GM19043 (cell line): Measurements from ENCODE around the gene TMPRSS2.
"Not testable (repeated sequence)": the region's sequence is repeated elsewhere in the genome, so short reads cannot be mapped to it uniquely, and the experiment has no call there.

ENCODE experiments used
- ATAC-seq: cut with Tn5 transposase; IDR thresholded peaks from one replicate; pipeline ENCODE4 v1.9.1; 2021; ENCODE audit warnings: low read depth; ENCODE audit not compliant: unreplicated experiment

The TMPRSS2 gene

DNA sequence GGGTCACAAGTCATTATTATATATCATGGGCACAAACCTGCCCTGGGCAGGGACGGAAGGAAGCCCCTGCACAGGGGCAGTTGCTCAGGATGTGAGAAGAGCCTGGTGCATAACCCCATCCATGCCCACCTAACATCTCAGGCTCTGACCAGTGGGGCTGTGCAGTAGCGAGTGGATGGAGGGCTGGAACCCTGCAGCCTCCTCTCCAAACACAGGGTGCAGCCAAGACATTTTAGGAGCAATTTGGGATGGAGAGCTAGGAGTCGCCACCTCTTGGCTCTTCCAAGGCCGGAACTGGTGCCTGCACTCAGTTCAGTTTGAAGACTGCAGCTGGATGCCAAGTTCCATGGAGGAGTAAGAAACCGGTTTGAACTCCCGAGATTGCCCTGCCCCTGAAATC, 79.1 kb downstream of the TMPRSS2 start:
- ATAC-seq: no peak

DNA sequence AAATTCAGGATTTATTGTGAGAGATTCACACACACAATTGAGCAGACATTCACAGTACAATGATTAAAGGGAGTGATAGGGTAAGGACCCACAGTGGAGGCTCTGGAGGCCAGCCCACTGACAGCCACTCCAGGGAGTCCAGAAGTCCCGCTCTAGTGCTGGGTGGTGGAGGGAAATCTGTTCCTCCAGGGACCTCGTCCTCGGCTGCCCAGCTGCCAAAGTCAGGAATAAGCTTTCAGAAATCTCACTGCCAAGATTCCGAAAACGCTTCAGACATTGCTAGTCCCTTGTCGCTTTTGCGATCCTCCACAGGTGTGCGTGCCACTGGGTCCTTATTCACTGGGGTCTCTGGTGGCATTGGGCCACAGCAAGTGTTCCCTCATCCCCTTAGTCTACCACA, 79.6 kb downstream of the TMPRSS2 start:
- no peak for ATAC-seq

DNA sequence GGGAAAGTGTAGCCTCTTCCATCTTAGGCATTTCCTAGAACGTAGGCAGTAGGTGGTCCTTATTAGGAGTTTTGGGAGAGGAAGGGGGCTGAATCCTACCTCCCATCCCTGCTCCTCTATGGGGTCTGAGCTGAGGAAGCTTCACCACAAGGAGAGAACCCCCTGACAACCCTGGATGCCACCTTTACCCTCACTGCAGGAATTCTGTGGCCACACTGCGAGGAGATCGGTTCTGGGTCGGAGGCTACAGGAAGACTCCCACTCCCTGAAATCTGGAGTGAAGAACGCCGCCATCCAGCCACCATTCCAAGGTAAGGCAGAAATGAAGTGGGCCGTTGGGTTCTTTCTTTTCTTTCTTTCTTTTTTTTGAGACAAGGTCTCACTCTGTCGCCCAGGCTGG, 80.4 kb downstream of the TMPRSS2 start:
- ATAC-seq: no peak

DNA sequence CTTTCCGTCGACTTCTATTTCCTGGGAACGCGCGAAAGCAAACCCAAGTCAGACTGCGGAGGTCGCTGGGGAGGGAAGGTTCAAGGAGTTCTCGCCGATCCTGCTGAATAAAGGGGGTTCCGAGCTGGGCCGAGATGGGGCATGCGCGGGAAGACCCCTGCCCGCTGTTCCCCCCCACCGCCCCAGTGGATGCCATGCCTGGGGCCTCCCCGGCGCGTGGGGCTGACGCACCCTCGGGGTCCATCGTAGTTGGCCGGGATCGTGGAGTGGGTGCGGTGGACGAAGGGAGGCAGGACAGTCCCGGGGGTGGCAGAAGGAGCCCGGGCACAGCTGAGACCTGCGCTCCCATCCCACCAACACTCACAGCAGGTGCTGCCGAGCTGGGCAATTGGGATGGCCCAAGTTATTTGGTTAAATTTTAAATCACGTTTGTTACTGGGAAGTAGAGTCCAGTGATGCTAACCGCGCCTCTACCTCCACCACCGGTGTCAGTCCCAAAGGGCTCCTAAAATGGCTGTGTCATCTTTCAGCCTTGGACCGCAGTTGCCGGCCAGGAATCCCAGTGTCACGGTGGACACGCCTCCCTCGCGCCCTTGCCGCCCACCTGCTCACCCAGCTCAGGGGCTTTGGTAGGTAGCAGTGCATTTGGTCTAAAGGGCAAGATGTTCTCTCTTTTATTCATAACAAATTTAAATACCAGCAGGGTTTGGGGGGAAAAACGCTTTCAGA, 81.1 kb downstream of the TMPRSS2 start:
- ATAC-seq: no peak

DNA sequence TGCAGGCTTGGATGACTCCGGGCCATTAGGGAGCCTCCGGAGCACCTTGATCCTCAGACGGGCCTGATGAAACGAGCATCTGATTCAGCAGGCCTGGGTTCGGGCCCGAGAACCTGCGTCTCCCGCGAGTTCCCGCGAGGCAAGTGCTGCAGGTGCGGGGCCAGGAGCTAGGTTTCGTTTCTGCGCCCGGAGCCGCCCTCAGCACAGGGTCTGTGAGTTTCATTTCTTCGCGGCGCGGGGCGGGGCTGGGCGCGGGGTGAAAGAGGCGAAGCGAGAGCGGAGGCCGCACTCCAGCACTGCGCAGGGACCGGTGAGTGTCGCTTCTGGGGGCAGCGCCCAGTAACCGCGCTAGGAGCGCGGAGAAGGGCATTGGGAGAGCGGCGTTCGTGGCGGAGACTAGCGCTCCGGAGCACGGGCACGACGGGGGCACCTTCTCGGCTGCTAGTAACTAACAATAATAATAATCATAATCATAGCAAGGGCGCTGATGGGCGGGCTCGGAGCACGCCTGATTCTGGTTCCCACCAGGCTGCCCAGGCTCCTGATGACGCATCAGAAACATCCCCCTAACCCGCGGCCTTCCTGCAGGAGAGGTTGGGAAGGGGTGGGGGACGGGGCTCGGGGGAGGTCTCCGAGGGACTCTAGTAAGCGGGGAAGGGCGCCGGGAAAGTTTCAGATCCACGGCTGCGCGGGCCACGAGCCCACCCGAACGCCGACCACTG, 81.8 kb downstream of the TMPRSS2 start, which contains the start of gene MX1:
Gene MX1, plus strand, starts transcription at position 286 of the 722 bp plus-strand sequence. CDS start 5,832 bp downstream, outside the sequence.
- peak; percentile 82 for ATAC-seq

DNA sequence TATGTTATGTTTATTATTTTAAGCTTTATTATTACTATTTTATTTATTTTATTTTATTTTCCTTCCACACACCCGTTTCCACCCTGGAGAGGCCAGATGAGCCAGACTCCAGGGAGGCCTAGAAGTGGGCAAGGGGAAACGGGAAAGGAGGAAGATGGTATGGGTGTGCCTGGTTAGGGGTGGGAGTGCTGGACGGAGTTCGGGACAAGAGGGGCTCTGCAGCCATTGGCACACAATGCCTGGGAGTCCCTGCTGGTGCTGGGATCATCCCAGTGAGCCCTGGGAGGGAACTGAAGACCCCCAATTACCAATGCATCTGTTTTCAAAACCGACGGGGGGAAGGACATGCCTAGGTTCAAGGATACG, 82.4 kb downstream of the TMPRSS2 start:
- no peak for ATAC-seq

DNA sequence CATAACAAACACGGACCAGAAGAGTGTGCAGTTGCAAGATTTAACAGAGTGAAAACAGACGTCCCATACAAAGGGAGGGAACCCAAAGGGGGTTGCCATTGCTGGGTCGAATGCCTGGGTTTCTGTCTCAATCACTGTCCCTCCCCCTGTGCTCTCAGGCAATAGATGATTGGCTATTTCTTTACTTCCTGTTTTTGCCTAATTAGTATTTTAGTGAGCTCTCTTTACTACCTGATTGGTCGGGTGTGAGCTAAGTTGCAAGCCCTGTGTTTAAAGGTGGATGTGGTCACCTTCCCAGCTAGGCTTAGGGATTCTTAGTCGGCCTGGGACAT, 84.7 kb downstream of the TMPRSS2 start:
- ATAC-seq: not testable (repeated sequence)

DNA sequence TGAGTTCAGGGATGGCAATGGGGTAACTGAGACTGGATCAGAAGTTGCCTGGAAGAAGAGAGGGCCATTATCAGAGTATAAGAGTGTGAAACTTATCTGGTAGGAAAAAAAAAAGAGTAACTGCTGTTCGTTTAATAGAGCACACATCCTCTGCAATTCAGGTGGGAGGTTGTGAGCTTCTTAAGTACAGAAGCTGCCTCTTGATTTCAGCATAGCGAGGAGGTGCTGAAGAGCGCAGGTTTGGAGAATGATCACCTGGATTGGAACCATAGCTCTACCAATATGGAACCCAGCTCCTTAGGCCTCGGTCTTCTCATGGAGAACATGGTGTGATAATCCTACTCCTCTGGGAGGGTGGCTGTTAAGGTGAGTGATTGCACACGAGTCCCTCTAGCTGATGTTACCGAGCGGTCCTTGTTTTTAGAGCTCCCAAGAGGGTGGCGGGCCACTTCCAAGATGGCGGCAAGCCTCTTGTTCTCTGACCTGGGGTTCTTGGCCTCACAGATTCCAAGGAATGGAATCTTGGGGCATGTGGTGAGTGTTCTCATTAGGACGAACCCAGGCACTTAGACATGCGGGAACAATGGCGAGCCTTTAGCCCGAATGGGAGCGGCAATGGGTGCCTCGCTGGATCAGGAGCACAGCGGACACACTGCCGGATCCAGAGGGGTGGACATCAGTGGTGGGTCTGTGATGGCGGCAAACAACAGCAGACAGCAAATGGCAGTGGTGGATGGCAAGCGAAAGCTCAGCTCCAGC, 85.2 kb downstream of the TMPRSS2 start:
- no peak for ATAC-seq

DNA sequence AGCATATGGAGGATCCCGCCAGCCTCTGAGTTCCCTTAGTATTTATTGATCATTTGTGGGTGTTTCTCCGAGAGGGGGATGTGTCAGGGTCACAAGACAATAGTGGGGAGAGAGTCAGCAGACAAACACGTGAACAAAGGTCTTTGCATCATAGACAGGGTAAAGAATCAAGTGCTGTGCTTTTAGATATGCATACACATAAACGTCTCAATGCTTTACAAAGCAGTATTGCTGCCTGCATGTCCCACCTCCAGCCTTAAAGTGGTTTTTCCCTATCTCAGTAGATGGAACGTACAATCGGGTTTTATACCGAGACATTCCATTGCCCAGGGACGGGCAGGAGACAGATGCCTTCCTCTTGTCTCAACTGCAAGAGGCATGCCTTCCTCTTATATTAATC, 87.0 kb downstream of the TMPRSS2 start:
- ATAC-seq: not testable (repeated sequence)

DNA sequence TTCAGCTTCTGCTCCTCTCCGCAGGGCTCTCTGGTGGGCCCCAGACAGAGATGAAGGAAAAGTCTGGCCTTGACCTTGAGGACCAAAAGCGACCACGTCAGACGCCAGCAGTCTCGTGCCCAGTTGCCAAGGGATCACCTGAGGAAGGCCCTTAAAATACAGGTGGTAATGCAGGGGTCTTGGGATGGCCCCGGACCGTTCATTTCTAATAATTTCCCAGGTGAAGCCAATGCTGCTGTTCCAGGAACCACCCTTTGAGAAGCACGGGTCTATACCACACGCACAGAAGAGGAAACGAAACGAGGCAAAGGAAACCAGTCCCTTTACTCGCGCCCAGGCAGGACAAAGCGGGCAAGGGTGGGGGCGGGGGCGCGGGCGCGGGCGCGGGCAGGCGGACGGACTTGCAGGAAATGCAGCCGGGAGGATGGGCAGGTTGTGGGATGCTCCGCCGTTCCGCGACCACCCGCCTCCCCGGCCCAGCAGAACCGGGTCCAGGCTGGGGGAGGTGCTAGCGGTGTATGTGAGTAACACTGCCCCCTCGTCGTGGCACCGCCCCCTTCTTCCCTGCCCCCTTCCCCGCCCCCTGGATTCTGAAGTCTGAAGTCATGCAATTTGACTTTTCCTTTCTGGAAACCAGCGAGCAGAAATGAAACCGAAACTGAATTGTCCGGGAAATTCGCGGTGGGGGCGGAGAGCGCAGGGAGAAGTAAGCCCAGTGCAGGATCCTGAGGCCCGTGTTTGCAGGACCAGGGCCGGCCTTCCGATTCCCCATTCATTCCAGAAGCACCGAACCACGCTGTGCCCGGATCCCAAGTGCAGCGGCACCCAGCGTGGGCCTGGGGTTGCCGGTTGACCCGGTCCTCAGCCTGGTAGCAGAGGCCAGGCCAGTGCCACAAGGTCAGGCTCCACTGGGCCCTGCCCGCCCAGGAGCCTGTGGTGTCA, 87.8 kb downstream of the TMPRSS2 start:
- ATAC-seq: peak; percentile 47

DNA sequence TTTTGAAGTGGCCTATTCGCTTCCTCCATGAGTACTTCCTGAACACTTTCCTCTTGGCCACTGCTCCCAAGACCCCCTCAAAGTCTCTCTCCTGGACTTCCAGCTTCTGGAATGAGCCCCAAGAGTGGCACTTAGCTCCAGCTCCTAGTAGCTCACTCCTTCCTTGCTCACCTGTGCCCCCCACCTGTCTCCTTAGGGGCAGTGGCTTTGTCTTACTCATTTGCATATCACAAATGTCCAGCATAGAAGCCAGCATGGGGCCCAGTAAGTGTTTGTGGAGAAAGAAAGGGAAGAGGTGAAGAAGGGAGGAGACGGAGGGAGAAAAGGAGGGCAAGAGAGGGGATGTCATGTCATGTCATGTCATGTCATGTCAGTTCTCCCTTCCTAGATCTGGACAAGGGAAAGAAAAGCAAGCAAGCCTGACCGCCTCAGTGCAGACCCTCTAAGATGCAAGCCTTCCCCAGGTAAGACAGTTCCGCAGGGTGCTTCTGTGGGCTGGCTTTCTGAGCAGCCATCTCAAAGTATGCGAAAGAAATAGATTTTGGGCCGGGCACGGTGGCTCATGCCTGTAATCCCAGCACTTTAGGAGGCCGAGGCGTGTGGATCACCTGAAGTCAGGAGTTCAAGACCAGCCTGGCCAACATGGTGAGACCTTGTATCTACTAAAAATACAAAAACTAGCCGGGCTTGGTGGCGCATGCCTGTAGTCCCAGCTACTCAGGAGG, 88.8 kb downstream of the TMPRSS2 start:
- no peak for ATAC-seq

DNA sequence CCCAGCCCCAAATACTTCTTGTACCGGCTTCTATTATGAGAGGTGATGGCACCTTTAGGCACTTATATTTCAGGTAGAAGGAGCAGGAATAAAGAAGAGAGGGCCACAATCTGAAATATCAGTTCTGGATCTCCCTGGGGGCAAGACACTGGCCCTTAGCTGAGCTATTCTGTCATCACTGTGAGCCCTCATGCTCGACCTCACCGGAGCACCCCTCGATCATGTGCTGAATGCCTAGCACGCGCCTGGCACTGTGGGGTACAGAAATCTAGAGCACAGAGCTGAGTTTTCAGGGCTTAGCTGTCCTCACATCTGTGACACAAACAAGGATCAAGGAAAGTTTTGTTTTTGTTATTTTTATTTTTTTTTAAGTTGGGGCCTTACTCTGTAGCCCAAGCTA, 89.6 kb downstream of the TMPRSS2 start:
- no peak for ATAC-seq

DNA sequence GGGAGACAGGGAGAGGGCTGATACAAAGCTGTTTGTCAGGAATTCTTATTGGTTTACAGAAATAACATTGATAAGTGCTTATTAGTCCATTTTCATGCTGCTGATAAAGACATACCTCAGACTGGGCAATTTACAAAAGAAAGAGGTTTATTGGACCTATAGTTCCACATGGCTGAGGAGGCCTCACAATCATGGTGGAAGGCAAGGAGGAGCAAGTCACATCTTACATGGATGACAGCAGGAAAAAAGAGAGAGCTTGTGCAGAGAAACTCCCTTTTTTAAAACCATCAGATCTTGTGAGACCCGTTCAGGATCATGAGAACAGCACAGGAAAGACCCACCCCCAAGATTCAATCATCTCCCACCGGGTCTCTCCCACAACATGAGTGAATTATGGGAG, 90.5 kb downstream of the TMPRSS2 start:
- not testable (repeated sequence) for ATAC-seq
